Activated effector memory CD4-positive, alpha-beta T cell treated with anti-CD3 and anti-CD28 coated beads, Interleukin-2, amount 50 U/mL, for 16 hours (primary cell): ENCODE results near the gene HOXD4.

ENCODE experiments used
- DNase-seq: peaks from one replicate; pipeline ENCODE4 v3.0.0-alpha.2; 2020

Gene HOXD4

GRCh38 chr2:176142281-176142680 is 9.1 kb upstream of the HOXD4 start:
- DNase-seq, result no peak

- no peak for DNase-seq
These were observed 6.0 kb upstream of the HOXD4 start for GRCh38 chr2:176145085-176145969.

- no peak for DNase-seq
These were observed 5.2 kb upstream of the HOXD4 start for GRCh38 chr2:176146101-176146500.

- DNase-seq, result no peak
These were observed 4.7 kb upstream of the HOXD4 start for GRCh38 chr2:176146645-176147044.

- peak; percentile 50 for DNase-seq
These were observed 4.0 kb upstream of the HOXD4 start for GRCh38 chr2:176147210-176147799.

GRCh38 chr2:176147800-176148496 is 3.4 kb upstream of the HOXD4 start:
- peak; percentile 59 for DNase-seq

GRCh38 chr2:176148751-176149421 is 2.5 kb upstream of the HOXD4 start:
- peak; percentile 14 for DNase-seq

GRCh38 chr2:176149481-176149938 is 1.8 kb upstream of the HOXD4 start:
- DNase-seq, result peak; percentile 47

- peak; percentile 31 for DNase-seq
These were observed 1.3 kb upstream of the HOXD4 start for GRCh38 chr2:176149939-176150583.

GRCh38 chr2:176150584-176151441 is 537 bp upstream of the HOXD4 start:
- peak; percentile 17 for DNase-seq

- DNase-seq, result no peak
These were observed 1.2 kb downstream of the HOXD4 start for GRCh38 chr2:176152350-176153181.

- DNase-seq, result no peak
These were observed 3.4 kb downstream of the HOXD4 start for GRCh38 chr2:176154576-176155252.

GRCh38 chr2:176155356-176156044 is 4.2 kb downstream of the HOXD4 start:
- DNase-seq, result no peak

- no peak for DNase-seq
These were observed 5.0 kb downstream of the HOXD4 start for GRCh38 chr2:176156301-176156806.

- no peak for DNase-seq
These were observed 5.6 kb downstream of the HOXD4 start, which contains the start of gene HOXD3 for GRCh38 chr2:176156807-176157498. Gene HOXD3, plus strand, starts transcription at chr2:176157307. Its CDS starts 11,808 bp downstream, at chr2:176169115.

GRCh38 chr2:176157499-176158185 is 6.3 kb downstream of the HOXD4 start:
- DNase-seq, result no peak

GRCh38 chr2:176158186-176158591 is 6.8 kb downstream of the HOXD4 start:
- DNase-seq, result no peak
